Activated T-cell treated with anti-CD3 and anti-CD28 coated beads, Interleukin-2, amount 50 U/mL, for 24 hours (primary cell): ENCODE measurements around the gene ANO2.
A peak's percentile ranks its signal among the peaks of the same experiment; 100 is the strongest.

Experiments
- DNase-seq: peaks from one replicate; pipeline ENCODE4 v3.0.0-alpha.2; 2020
- H3K27ac Mint-ChIP-seq: 2 replicates; pipeline ENCODE4 v1.8.0; 2020; ENCODE audit warnings: mild to moderate bottlenecking, mixed read lengths
- H3K27me3 Mint-ChIP-seq: 2 replicates; pipeline ENCODE4 v1.8.0; 2020; ENCODE audit warnings: mixed read lengths
- H3K36me3 Mint-ChIP-seq: 2 replicates; pipeline ENCODE4 v1.8.0; 2020; ENCODE audit warnings: low read depth, mixed read lengths
- H3K4me1 Mint-ChIP-seq: 2 replicates; pipeline ENCODE4 v1.8.0; 2020; ENCODE audit warnings: low read depth, mixed read lengths
- H3K4me3 Mint-ChIP-seq: 2 replicates; pipeline ENCODE4 v1.8.0; 2020; ENCODE audit warnings: mild to moderate bottlenecking, moderate library complexity, mixed read lengths
- H3K9me3 Mint-ChIP-seq: 2 replicates; pipeline ENCODE4 v1.8.0; 2020; ENCODE audit warnings: mixed read lengths

ANO2 gene

GRCh38 chr12:5945071-5946008, at the start of gene ANO2:
Gene ANO2 (minus strand): TSS chr12:5945259. CDS start chr12:5945217, 42 bp downstream.
- no peak for DNase-seq
- no peaks in the 10 kb centered on the region for H3K36me3 Mint-ChIP-seq
- H3K27ac Mint-ChIP-seq, result no peak within 1 kb of the TSS
- no peak within 1 kb of the TSS for H3K4me3 Mint-ChIP-seq
- peaks cover 4% of the 10 kb centered on the region for H3K4me1 Mint-ChIP-seq
- no peaks in the 10 kb centered on the region for H3K9me3 Mint-ChIP-seq
- peaks cover 86% of the 10 kb centered on the region for H3K27me3 Mint-ChIP-seq

- Mint-ChIP-seq H3K4me3 (no peak overlapping the region), H3K27me3 (peaks cover 8% of the 10 kb centered on the region), H3K27ac (no peak overlapping the region), H3K36me3 (no peaks in the 10 kb centered on the region), H3K9me3 (no peaks in the 10 kb centered on the region), H3K4me1 (no peaks in the 10 kb centered on the region)
- no peak for DNase-seq
These were observed 44.6 kb upstream of the ANO2 start for GRCh38 chr12:5989621-5990020.

DNA sequence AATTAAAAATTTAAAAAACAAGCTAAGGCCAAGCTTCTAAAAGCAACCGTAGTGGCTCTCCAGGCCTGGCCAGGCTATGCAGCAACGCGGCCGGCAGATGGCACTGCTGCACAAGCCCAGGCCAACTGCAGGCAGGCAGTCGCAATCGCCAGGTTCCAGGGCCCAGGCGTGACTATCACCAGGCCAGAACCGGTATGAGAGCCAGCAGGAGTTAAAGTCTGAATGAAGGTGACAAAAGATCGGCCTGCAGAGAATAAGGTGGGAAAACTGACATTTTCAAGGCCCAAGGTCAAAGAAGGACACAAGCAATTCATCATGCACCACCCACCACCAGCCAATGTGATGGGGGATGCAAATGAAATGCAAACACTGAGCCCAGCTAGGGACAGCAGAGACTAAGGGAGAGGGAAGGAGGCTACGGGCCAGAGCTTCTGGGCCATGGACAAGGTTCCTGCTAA, 43.6 kb upstream of the ANO2 start:
- no peak overlapping the region for H3K4me3 Mint-ChIP-seq
- H3K27ac Mint-ChIP-seq, result no peak overlapping the region
- no peaks in the 10 kb centered on the region for H3K9me3 Mint-ChIP-seq
- no peaks in the 10 kb centered on the region for H3K4me1 Mint-ChIP-seq
- H3K27me3 Mint-ChIP-seq, result no peaks in the 10 kb centered on the region
- no peaks in the 10 kb centered on the region for H3K36me3 Mint-ChIP-seq
- peak; percentile 83 for DNase-seq

DNA sequence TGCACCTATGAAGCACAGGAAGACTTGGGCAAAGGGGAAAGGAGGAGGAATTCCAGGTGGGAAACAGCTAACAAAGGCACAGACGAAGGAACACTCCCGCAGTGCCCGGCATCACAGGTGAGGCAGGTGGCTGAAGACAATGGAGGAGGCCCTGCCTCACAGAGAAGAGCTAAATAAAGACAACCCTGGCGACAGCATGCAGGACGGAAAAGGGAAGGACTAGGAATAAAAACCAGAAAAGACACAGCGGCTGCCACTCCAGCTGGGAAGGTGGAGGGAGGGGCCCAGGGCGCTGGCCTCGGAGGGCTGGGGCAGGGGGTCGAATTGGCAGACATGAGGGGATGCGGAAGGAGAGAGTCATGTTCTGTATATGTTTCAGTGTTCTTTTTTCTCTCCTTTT, 43.0 kb upstream of the ANO2 start:
- DNase-seq, result no peak
- H3K9me3 Mint-ChIP-seq, result no peaks in the 10 kb centered on the region
- no peaks in the 10 kb centered on the region for H3K27me3 Mint-ChIP-seq
- H3K4me1 Mint-ChIP-seq, result no peaks in the 10 kb centered on the region
- H3K27ac Mint-ChIP-seq, result no peak overlapping the region
- H3K36me3 Mint-ChIP-seq, result no peaks in the 10 kb centered on the region
- no peak overlapping the region for H3K4me3 Mint-ChIP-seq

DNA sequence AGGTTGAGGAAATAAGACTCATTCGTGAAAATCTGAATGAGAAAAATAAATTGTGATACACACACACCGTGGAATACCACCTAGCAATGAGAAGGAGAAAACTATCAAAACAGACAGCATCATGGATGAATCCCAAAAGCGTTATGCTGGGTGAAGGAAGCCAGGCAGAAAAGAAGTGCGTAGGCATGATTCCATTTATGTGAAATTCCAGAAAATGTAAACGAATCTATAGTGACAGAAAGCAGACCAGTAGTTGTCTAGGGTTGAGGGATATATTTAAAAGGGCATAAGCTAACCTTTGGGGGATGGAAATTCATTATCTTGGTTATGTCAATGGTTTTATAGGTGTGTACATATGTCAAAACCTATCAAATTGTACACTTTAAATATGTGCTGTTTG, 42.5 kb upstream of the ANO2 start:
- H3K27me3 Mint-ChIP-seq, result no peaks in the 10 kb centered on the region
- H3K4me1 Mint-ChIP-seq, result no peaks in the 10 kb centered on the region
- H3K27ac Mint-ChIP-seq, result no peak overlapping the region
- H3K36me3 Mint-ChIP-seq, result no peaks in the 10 kb centered on the region
- no peak overlapping the region for H3K4me3 Mint-ChIP-seq
- DNase-seq, result no peak
- H3K9me3 Mint-ChIP-seq, result no peaks in the 10 kb centered on the region

DNA sequence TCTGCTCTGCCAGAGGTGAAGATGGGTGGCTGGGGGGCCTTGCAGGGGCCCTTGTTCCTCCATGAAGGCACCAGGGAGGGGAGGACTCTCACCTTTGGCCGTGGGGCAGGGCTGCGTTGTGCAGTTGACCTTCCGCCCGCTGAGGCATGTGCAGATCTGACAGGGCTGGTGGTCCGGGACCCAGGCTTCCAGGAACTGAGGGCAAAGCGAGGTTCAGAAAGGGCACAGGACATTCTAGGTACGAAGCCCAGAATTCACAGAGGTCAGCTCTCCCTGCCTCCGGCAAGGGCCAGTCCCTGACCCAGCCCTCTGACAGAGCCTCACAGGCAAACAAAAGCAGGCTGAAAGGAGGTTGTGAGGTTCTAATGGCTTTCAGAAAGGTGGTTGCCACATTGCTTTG, 40.4 kb upstream of the ANO2 start:
- Mint-ChIP-seq H3K4me1 (no peaks in the 10 kb centered on the region), H3K9me3 (no peaks in the 10 kb centered on the region), H3K36me3 (no peaks in the 10 kb centered on the region), H3K4me3 (no peak overlapping the region), H3K27ac (no peak overlapping the region), H3K27me3 (no peaks in the 10 kb centered on the region)
- DNase-seq, result no peak

DNA sequence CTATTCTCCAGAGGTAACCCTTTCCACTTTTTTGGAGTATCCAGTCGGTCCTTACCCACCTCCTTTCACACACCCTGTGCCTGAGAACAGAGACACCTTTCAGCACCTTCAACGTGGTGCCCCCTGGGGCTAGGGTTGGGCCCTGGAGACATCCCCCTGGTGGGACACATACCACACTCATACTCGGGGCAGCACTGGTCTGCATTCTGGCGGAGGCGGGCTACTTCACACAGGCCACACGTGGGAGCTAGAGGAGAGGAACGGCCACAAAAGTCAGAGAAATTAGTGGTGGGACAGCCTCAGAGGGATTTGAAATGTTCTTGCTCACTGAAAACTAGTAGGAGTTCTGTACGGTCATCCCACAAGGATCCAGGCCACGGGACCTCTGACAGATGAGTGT, 39.8 kb upstream of the ANO2 start:
- H3K4me3 Mint-ChIP-seq, result no peak overlapping the region
- H3K27ac Mint-ChIP-seq, result no peak overlapping the region
- H3K36me3 Mint-ChIP-seq, result no peaks in the 10 kb centered on the region
- no peaks in the 10 kb centered on the region for H3K4me1 Mint-ChIP-seq
- no peaks in the 10 kb centered on the region for H3K27me3 Mint-ChIP-seq
- no peak for DNase-seq
- H3K9me3 Mint-ChIP-seq, result no peaks in the 10 kb centered on the region

GRCh38 chr12:5982106-5982505, 37.0 kb upstream of the ANO2 start:
- no peaks in the 10 kb centered on the region for H3K36me3 Mint-ChIP-seq
- no peak overlapping the region for H3K4me3 Mint-ChIP-seq
- H3K27me3 Mint-ChIP-seq, result no peaks in the 10 kb centered on the region
- H3K27ac Mint-ChIP-seq, result no peak overlapping the region
- H3K9me3 Mint-ChIP-seq, result no peaks in the 10 kb centered on the region
- no peak for DNase-seq
- no peaks in the 10 kb centered on the region for H3K4me1 Mint-ChIP-seq

DNA sequence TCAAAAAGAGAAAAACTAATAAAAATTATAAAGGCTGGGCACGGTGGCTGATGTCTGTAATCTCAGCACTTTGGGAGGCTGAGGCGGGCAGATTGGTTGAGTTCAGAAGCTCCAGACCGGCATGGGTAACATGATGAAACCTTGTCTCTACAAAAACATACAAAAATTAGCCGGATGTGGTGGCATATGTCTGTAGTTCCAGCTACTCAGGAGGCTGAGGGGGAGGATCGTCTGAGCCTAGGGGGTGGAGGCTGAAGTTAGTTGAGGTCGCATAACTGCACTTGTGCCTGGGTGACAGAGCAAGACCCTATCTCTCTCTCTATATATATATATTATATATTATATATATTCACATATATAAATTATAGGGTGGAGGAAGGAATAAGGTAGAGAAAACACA, 32.5 kb upstream of the ANO2 start:
- Mint-ChIP-seq H3K4me3 (no peak overlapping the region), H3K4me1 (no peaks in the 10 kb centered on the region), H3K27me3 (peaks cover 13% of the 10 kb centered on the region), H3K36me3 (no peaks in the 10 kb centered on the region), H3K27ac (no peak overlapping the region), H3K9me3 (no peaks in the 10 kb centered on the region)
- no peak for DNase-seq

DNA sequence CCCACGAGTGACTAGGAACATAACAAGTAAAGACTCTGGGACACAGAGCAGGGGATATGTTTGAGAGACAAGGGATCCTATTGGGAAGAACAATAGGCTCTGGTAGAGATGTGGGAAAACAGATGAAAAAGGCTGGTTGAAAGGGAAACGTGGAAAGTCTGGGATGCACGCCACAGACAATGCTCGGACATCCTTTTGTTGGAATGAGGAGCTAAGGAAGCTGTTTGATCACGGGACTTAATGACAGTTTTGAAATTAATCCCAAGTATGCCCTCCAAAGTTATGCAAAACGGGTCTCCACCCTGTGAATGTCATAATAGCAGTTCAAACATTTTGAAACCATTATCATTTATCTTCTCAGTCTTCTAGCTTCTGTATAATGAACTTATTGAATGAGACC, 31.7 kb upstream of the ANO2 start:
- peaks cover 13% of the 10 kb centered on the region for H3K27me3 Mint-ChIP-seq
- no peaks in the 10 kb centered on the region for H3K4me1 Mint-ChIP-seq
- H3K9me3 Mint-ChIP-seq, result no peaks in the 10 kb centered on the region
- H3K36me3 Mint-ChIP-seq, result no peaks in the 10 kb centered on the region
- no peak overlapping the region for H3K4me3 Mint-ChIP-seq
- no peak overlapping the region for H3K27ac Mint-ChIP-seq
- DNase-seq, result no peak

DNA sequence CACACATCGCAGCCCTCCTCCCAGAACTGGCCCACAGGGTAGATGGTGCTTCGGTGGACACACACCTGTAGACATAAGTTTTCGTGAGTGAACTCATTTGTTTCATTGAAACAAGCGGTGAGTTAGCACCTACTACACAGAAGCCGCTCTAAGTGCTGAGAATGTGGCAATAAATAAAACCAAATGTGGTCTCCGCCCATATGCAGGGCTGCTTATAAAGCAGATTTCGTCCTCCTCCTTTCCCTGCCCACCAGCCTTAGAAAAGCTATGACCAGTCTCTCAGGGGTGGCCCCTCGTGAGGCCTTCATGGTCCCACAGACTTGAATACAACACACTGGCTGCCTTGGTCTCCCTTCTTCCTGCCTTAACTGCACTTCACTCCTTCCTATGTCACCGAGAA, 31.1 kb upstream of the ANO2 start:
- no peak for DNase-seq

GRCh38 chr12:5973461-5974115, 28.5 kb upstream of the ANO2 start:
- no peaks in the 10 kb centered on the region for H3K36me3 Mint-ChIP-seq
- no peak for DNase-seq
- no peak overlapping the region for H3K27ac Mint-ChIP-seq
- peaks cover 18% of the 10 kb centered on the region for H3K27me3 Mint-ChIP-seq
- no peak overlapping the region for H3K4me3 Mint-ChIP-seq
- H3K4me1 Mint-ChIP-seq, result no peaks in the 10 kb centered on the region
- H3K9me3 Mint-ChIP-seq, result no peaks in the 10 kb centered on the region

More for the DNA sequence above, 31.1 kb upstream of the ANO2 start:
- H3K4me1 Mint-ChIP-seq, result no peaks in the 10 kb centered on the region
- no peaks in the 10 kb centered on the region for H3K36me3 Mint-ChIP-seq
- peaks cover 14% of the 10 kb centered on the region for H3K27me3 Mint-ChIP-seq
- no peak overlapping the region for H3K4me3 Mint-ChIP-seq
- no peaks in the 10 kb centered on the region for H3K9me3 Mint-ChIP-seq
- H3K27ac Mint-ChIP-seq, result no peak overlapping the region

DNA sequence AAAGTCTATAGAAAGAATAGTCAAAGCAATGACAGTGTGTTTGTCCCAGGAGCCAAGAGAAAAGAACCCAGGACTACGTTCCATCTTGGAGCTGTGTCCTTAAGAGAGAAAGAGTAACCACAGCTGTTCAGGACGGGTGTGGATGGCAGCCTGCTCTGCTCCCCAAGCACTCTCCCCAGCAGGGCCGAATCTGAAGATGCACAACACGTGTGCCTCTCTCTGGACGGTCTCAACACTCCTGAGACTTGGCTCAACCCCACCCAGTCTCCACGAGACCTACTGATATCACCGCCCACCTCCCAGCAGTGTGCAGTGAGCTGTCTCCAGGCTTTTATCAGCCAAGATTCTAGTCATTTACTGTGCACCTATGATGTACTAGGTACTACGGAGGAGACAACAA, 27.3 kb upstream of the ANO2 start:
- H3K4me1 Mint-ChIP-seq, result no peaks in the 10 kb centered on the region
- H3K9me3 Mint-ChIP-seq, result no peaks in the 10 kb centered on the region

GRCh38 chr12:5971194-5971850, 26.3 kb upstream of the ANO2 start:
- no peak for DNase-seq
- Mint-ChIP-seq H3K4me3 (no peak overlapping the region), H3K4me1 (no peaks in the 10 kb centered on the region), H3K27ac (no peak overlapping the region), H3K27me3 (peaks cover 16% of the 10 kb centered on the region), H3K36me3 (no peaks in the 10 kb centered on the region), H3K9me3 (no peaks in the 10 kb centered on the region)

More for the DNA sequence above, 27.3 kb upstream of the ANO2 start:
- DNase-seq, result no peak
- Mint-ChIP-seq H3K36me3 (no peaks in the 10 kb centered on the region), H3K27ac (no peak overlapping the region), H3K27me3 (peaks cover 18% of the 10 kb centered on the region), H3K4me3 (no peak overlapping the region)
